ENCODE measurements around the gene MTCH1. TPM values are rescaled to one million over a fixed set of nuclear protein-coding genes. Genes with fewer than 3 reads are reported as not detected.

Gene MTCH1
- total RNA-seq, 2 donors from 2014 or later, result 237 to 273 TPM

GRCh38 chr6:37016995-37017394 lies 31.0 kb upstream of the MTCH1 start:
- no peak for ATAC-seq (ENCODE audit: insufficient number of reproducible peaks, low FRiP score, low read depth)
- H3K4me3 ChIP-seq, result no peak overlapping the region
- no peak overlapping the region for H3K27ac ChIP-seq
- H3K36me3 ChIP-seq, result no peaks in the 10 kb centered on the region
- no peaks in the 10 kb centered on the region for H3K9me3 ChIP-seq
- no peaks in the 10 kb centered on the region for H3K27me3 ChIP-seq (replicated peaks; ENCODE audit: insufficient read depth)
- DNase-seq (ENCODE audit: low spot score), result no peak
- TF ChIP-seq CTCF (IDR thresholded peaks at IDR 0.05), result no peak
- H3K4me1 ChIP-seq (ENCODE audit: control insufficient read depth in 1 of 2, low read depth in 2 of 2), result peaks cover 0 to 14% of the 10 kb centered on the region in 2 donors

GRCh38 chr6:37015532-37015931 lies 29.5 kb upstream of the MTCH1 start:
- no peak for TF ChIP-seq CTCF (IDR thresholded peaks at IDR 0.05)
- Histone ChIP-seq H3K36me3 (no peaks in the 10 kb centered on the region), H3K4me3 (no peak overlapping the region), H3K27me3 (replicated peaks; ENCODE audit: insufficient read depth) (no peaks in the 10 kb centered on the region), H3K9me3 (no peaks in the 10 kb centered on the region), H3K27ac (no peak overlapping the region), H3K4me1 (ENCODE audit: control insufficient read depth in 1 of 2, low read depth in 2 of 2) (peaks cover 0 to 14% of the 10 kb centered on the region in 2 donors)
- ATAC-seq (ENCODE audit: insufficient number of reproducible peaks, low FRiP score, low read depth), result no peak
- DNase-seq (ENCODE audit: low spot score), result no peak

- ATAC-seq (ENCODE audit: insufficient number of reproducible peaks, low FRiP score, low read depth) (no peak), DNase-seq (ENCODE audit: low spot score) (no peak)
- no peak overlapping the region for H3K4me3 ChIP-seq
- no peaks in the 10 kb centered on the region for H3K9me3 ChIP-seq
- no peaks in the 10 kb centered on the region for H3K36me3 ChIP-seq
- TF ChIP-seq CTCF (IDR thresholded peaks at IDR 0.05), result no peak
- peaks cover 0 to 14% of the 10 kb centered on the region in 2 donors for H3K4me1 ChIP-seq (ENCODE audit: control insufficient read depth in 1 of 2, low read depth in 2 of 2)
- no peaks in the 10 kb centered on the region for H3K27me3 ChIP-seq (replicated peaks; ENCODE audit: insufficient read depth)
- no peak overlapping the region for H3K27ac ChIP-seq
Measured at GRCh38 chr6:37014667-37015066, 28.7 kb upstream of the MTCH1 start.

- Histone ChIP-seq H3K9me3 (no peaks in the 10 kb centered on the region), H3K4me1 (ENCODE audit: control insufficient read depth in 1 of 2, low read depth in 2 of 2) (peaks cover 0 to 10% of the 10 kb centered on the region in 2 donors), H3K27me3 (replicated peaks; ENCODE audit: insufficient read depth) (no peaks in the 10 kb centered on the region), H3K27ac (no peak overlapping the region), H3K36me3 (no peaks in the 10 kb centered on the region), H3K4me3 (no peak overlapping the region)
- TF ChIP-seq CTCF (IDR thresholded peaks at IDR 0.05), result no peak
- DNase-seq (ENCODE audit: low spot score) (no peak), ATAC-seq (ENCODE audit: insufficient number of reproducible peaks, low FRiP score, low read depth) (no peak)
Measured at GRCh38 chr6:37013516-37014491, 27.8 kb upstream of the MTCH1 start.

GRCh38 chr6:37011656-37012378 lies 25.8 kb upstream of the MTCH1 start:
- ATAC-seq (ENCODE audit: insufficient number of reproducible peaks, low FRiP score, low read depth) (no peak), DNase-seq (ENCODE audit: low spot score) (no peak)
- no peaks in the 10 kb centered on the region for H3K4me1 ChIP-seq (ENCODE audit: control insufficient read depth in 1 of 2, low read depth in 2 of 2)
- no peaks in the 10 kb centered on the region for H3K9me3 ChIP-seq
- no peak overlapping the region for H3K4me3 ChIP-seq
- TF ChIP-seq CTCF (IDR thresholded peaks at IDR 0.05), result no peak
- no peaks in the 10 kb centered on the region for H3K27me3 ChIP-seq (replicated peaks; ENCODE audit: insufficient read depth)
- no peaks in the 10 kb centered on the region for H3K36me3 ChIP-seq
- H3K27ac ChIP-seq, result no peak overlapping the region

All from thoracic aorta (tissue), 2 donors.